Activated CD4-positive, alpha-beta T cell treated with anti-CD3 and anti-CD28 coated beads for 4 hours (primary cell): Measurements from ENCODE around the gene C3orf70.

Experiments
- DNase-seq, 2 donors: peaks; one replicate each; pipeline ENCODE4 v3.0.0-alpha.2; 2020

Gene C3orf70

GRCh38 chr3:185082829-185083228, 70.0 kb downstream of the C3orf70 start:
- DNase-seq = no peak

GRCh38 chr3:185082149-185082548, 70.7 kb downstream of the C3orf70 start:
- DNase-seq = no peak

DNA sequence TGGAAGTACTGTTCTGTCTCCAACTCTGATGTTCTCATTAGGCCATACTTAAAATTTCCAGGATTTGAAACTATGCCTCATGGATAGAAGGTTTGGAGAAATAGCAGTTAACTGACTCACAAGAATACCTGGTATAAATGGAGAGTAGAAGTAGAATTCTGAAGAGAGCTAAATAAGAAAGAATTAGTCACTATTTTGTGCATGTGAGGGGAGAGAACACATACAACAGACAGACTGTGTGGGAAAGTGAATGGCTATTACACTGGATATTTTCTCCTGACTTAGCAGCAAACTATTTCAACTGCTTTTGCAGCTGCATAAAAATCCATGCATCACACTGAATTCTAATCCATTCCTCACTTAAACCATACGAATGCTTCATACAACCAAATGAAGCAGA, 71.3 kb downstream of the C3orf70 start:
- DNase-seq = no peak

- no peak for DNase-seq
These were observed 73.2 kb downstream of the C3orf70 start for GRCh38 chr3:185079625-185080024.

- no peak for DNase-seq
These were observed 76.6 kb downstream of the C3orf70 start for GRCh38 chr3:185076219-185076618.

- no peak for DNase-seq
These were observed 77.3 kb downstream of the C3orf70 start for GRCh38 chr3:185075547-185075946.

- DNase-seq = no peak
These were observed 81.5 kb downstream of the C3orf70 start for GRCh38 chr3:185071287-185071800.

- no peak for DNase-seq
These were observed 82.2 kb downstream of the C3orf70 start for GRCh38 chr3:185070491-185071286.

DNA sequence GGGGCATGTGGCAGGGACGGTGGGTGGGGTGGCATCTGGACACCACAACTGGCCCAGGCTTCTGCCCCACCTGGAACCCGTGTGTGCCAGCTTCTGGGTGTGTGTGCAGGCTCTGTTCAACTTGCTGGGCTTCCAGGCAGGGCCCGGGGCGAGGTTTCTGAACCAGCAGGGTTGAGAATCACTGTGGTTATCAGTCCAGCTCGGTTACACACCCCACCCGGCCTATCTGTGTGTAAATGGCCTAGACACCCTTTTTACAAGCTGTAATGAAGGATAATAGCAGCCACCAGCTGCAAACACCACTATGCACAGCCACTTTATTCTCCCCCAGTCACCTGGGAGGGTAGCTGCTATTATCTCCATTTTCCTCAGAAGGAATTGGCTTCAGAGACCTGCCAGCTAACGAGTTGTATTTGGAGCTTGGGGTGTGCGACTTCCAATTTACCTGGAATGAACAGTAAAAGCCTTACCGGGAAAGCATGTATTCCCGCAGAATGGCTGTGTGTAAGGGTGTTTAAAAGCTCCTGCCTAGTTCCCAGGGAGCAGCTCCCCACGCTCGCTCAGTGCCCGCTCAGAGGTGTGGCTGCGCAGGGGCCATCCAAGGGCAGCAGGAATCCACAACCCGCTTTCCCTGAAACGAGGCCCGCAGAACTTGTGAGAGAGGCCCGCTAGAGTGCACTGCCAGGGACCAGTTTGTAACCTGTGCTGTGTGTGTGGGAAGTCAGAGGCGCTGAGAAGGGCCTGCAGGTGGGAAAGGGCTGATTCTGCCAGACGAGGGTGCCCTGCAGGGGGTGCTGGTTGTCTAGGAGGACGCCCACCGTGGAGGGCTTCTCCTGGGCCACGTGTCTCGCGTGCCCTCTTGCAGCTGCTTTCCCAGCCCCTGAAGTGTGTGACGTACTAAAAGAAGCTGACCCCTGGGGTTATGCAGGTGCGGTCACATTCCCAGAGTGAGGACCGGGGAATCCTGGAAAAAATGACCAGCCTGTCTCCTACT, 83.5 kb downstream of the C3orf70 start:
- no peak for DNase-seq

DNA sequence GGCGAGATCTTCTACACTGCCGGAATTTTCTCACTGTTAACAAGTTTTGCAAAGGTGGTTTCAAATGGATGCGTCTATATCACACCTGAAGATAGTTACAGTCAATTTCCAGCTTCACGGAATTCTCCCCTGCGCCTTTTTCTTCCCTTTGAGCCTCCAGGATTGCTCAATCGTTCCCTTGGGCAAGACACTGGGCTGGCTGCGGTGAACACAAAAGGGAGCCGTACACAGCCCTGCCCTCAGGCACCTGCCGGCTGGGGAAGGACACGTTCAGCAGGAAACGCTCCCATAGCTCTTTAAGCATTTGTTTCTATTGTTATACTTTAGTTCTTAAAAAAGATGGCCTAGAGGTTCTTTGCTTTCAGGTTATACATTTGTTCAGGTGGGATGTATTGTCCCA, 85.7 kb downstream of the C3orf70 start:
- DNase-seq = no peak

- no peak for DNase-seq
These were observed 86.6 kb downstream of the C3orf70 start for GRCh38 chr3:185066251-185066650.

DNA sequence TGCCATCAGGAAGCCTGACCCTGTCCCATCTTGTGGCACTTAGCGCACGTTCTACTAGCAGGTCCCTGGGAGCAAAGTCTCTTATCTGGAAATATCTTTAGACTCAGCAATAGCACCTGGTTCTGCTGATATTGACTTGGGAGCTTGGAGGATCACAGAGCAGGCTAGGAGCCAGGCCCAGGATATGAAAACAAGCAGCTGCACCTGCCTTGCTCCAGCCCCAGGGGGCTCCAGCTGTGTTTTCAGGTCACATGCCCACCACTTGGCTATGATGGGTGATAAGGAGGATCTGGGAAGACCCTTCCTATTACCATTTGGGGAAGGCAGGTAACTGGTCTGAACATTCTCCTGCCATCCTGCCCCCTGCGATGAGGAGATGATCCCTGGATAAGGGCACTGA, 87.8 kb downstream of the C3orf70 start:
- DNase-seq = no peak

GRCh38 chr3:185063431-185063830, 89.4 kb downstream of the C3orf70 start:
- DNase-seq = no peak

GRCh38 chr3:185062191-185062590, 90.7 kb downstream of the C3orf70 start:
- no peak for DNase-seq

- no peak for DNase-seq
These were observed 92.2 kb downstream of the C3orf70 start for GRCh38 chr3:185060655-185061054.

DNA sequence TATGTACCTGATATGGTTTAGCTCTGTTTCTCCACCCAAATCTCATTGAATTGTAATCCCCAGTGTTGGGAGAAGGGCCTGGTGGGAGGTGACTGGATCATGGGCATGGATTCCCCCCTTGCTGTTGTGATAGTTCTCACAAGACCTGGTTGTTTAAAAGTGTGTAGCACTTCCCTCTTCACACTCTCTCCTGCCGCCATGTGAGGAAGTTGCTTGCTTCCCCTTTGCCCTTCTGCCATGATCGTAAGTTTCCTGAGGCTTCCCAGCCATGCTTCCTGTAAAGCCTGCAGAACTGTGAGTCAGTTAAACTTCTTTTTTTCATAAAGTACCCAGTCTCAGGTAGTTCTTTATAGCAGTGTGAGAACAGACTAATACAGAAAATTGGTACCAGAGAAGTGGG, 93.1 kb downstream of the C3orf70 start:
- DNase-seq = no peak

DNA sequence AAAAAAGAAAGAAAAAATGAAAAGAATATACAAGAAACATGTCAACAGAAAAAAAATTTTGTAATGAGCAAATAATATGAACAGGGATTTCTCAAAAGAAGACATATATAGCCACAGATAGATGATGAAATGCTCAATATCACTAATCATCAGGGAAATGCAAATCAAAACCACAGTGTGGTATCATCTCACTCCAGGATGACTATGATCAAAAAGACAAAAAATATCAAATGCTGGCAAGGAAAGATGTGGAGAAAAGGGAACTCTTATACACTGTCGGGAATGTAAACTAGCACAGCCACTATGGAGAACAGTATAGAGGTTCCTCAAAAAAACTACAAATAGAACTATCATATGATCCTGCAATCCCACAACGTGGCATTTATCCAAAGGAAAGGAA, 94.1 kb downstream of the C3orf70 start:
- DNase-seq = no peak

GRCh38 chr3:185057829-185058228, 95.0 kb downstream of the C3orf70 start:
- no peak for DNase-seq

DNA sequence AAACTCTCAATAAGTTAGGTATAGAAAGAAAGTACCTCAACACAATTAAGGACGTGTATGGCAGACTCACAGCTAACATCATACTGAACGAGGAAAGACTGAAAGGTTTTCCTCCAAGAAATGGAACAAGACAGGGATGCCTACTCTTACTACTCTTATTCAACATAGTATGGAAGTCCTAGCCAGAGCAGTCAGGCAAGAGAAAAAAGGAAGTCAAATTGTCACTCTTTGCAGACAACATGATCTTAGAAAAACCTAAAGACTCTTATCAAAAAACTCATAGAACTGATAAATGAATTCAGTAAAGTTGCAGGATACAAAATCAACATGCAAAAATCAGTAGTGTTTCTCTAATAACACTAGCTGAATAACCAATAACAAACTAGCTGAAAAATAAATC, 96.0 kb downstream of the C3orf70 start:
- no peak for DNase-seq

DNA sequence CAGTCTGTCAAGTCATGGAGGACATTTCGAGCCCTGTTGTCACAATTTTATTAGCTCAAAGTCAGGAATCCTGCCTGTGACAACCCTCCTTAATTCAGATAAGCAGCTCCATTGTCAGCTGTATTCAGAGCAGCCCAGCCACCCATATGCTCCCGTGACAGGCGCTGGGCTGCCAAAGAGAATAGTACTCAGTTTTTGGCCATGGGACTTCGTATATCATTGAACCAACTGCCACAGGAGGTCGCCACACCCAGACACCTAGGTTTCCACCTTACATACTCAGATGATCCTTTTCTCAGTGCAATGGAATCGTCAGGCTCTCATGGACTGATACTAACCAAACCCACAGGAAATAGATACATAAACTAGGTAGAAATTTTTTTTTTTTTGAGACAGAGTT, 100.2 kb downstream of the C3orf70 start:
- DNase-seq = no peak

- DNase-seq = no peak
These were observed 101.1 kb downstream of the C3orf70 start for GRCh38 chr3:185051801-185052200.

DNA sequence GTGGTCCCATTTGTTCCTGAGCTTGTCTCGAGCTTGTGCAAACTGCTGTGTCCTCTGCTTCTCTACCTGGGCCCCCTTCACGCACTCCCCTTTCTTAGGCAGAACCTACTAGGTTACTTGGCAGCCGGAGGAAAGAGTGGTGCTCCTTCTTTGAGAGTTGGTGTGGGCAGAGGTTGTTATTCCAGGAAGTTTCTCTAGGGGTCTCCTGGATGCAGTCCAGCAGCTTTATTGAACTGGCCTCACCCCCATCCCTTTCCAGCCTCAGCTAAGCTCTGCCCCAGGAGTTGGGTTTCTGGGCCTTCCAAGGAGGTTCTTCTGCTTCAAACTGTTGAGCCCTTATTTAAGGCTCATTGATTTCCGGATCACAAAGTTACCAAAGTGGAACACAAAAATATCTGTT, 103.2 kb downstream of the C3orf70 start:
- no peak for DNase-seq

- DNase-seq = no peak
These were observed 106.3 kb downstream of the C3orf70 start for GRCh38 chr3:185046603-185047002.

DNA sequence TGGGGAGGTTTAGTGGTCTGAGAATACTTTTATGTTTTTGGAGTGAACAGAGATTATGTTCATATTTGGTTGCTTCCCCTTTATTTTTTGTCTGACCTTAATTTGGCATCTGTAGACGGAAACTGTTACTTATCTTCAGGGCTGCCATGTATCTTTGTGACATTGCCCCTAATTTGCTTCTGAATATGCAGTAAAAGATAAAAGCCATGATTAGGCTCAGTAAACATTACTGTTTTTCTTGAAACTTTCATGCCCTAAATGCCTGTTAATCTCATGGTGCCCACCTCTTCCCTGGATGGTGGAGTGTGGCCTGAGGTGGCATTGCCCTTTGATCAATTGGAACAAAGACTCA, 106.7 kb downstream of the C3orf70 start:
- no peak for DNase-seq
